Measurements from ENCODE around the gene MYO18B.

The MYO18B gene

GRCh38 chr22:25908212-25908611 is 166.2 kb downstream of the MYO18B start:
- DNase-seq, result no peak

GRCh38 chr22:25908755-25909154 is 166.8 kb downstream of the MYO18B start:
- no peak for DNase-seq

- DNase-seq, result no peak
Measured at GRCh38 chr22:25909614-25910387, 167.8 kb downstream of the MYO18B start.

GRCh38 chr22:25911243-25911972 is 169.4 kb downstream of the MYO18B start:
- DNase-seq, result no peak

GRCh38 chr22:25919452-25919851 is 177.5 kb downstream of the MYO18B start:
- no peak for DNase-seq

GRCh38 chr22:25922141-25922540 is 180.2 kb downstream of the MYO18B start:
- no peak for DNase-seq

DNA sequence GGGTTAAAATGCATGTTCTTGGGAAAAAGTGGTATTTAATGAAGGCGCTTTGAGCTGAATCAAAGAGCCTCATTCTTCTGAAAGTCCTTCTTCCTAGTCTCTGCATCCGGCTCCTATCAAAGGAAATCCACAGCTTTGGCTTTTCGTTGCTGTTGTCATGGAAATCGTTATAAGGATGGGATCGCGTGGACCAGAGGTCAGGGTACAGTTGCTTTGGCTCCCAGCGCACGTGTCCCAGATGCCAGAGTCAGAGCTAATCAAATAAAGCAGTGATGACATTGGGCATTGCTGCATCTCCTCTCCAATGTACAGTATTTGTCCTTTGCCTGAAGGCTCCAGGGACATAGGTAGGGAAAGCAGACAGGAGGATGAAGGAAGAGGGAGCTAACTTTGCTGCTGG is 181.9 kb downstream of the MYO18B start:
- DNase-seq, result no peak

DNA sequence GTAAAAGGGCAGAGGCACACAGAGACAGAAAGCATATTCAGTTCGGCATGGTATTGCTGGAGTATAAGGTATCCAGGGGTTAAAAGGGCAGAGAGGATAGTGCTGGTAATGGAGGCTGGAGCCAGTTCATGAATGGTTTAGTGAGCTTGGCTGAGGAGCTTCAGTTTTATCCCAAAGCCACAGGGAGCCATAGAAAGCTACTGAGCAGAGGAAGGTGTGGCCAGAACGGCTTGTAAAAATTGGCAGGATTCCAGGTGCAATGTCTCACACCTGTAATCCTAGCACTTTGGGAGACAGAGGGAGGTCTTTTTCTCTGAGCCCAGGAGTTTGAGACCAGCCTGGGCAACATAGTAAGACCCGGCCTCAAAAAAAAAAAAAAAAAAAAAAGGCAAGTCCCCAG is 186.1 kb downstream of the MYO18B start:
- no peak for DNase-seq

GRCh38 chr22:25929321-25929878 is 187.4 kb downstream of the MYO18B start:
- DNase-seq, result no peak

- DNase-seq, result no peak
Measured at GRCh38 chr22:25930083-25930482, 188.1 kb downstream of the MYO18B start.

DNA sequence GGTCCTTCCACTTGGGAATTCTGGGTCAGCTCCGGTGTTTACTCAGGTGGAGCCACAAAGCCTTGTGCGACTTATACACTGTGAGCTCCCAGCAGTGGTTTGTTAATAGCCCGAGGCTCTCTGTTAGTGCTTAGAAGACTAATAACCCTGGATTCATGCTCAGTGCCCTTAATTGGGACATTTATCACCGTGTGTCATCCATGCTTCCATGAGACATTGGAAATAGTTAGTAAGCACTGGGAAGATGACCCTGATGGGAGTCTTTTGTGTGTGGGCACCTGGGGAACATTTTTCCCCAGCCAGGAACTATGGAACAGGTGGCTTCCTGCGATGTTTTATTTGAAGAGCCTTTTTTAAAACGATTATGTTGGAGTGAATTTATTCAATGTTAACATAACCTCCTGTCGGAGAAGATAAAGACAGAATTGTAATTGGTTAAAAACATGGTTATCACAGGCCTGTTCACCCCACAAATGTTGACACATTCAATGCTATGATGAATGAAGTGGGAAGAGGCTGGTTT is 188.9 kb downstream of the MYO18B start:
- no peak for DNase-seq

DNA sequence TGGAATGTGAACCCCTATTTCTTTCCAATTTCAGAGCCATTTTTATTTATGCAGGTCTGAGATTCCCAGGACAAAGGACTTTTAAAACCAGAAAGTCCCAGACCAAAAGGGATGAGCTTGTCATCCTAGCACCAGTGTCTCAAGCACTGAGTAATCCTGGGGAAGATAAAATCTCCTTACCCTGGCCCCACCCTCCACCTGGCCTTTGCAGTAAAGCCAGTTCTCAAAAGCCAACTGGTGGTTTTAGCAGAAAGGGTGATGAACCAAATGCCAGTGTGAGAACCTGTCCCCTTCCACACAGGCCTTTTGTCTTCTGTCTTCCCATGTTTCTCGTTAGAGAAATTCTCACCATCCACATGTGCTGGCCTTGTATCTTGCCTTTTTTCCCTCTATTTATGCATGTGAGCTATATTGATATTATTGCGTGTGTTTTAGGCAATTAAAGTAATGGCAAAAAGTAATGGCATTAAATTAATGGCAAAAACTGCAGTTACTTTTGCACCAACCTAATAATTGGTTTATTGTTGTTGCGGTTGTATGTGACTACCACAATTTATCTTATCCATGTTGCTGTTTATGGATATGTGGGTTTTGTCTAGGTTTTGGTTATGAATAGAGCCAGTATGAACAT is 191.3 kb downstream of the MYO18B start:
- no peak for DNase-seq

- DNase-seq, result no peak
Measured at GRCh38 chr22:25935266-25936058, 193.5 kb downstream of the MYO18B start.

- DNase-seq, result no peak
Measured at GRCh38 chr22:25938151-25938550, 196.2 kb downstream of the MYO18B start.

- no peak for DNase-seq
Measured at GRCh38 chr22:25939384-25939783, 197.4 kb downstream of the MYO18B start.

DNA sequence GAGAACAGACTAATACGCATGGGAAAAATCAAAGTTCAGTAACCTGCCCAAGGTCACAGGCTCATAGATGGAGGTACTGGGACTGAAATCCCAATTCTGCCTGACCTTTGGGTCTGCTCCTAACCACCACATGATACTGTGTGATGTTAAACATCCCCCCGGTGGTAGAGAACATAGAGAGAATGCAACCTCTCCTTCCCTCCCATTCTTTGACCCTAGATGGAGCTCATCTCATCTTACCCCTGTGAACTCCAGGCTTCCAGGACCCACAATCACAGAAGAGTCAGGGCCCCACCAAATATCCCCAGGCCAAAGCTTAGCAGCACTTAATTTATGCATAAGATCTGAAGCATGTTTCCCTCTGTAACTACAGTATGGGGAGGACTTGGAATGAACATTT is 198.5 kb downstream of the MYO18B start:
- no peak for DNase-seq

DNA sequence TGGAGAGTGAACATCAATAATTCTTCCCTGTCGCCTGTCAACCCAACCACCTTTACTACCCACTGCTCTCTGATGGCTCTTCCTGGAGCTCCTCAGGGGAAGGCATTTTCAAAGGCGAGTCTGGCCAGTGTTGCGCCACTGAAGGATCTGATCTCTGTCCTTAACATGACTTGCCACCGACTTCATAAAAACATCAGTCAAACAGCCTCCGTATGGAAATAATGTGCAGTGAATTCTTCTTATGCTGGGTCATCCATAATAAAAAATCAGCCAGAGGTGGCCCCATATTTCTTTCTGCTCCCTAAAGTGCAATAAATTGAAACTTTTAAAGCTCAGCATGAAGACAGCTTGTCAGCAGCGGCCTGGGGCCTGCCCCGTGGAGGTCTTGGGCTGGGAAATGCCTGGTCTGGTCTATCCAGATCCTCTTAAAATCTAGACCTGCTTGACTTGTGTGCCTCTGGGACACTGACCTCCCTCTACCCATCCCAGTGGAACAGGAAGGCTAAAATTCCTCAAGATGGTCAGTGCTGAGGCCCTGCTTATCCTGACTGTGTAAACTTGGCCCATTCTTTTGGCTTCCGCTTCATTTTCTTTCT is 199.5 kb downstream of the MYO18B start:
- no peak for DNase-seq

GRCh38 chr22:25942115-25942855 is 200.3 kb downstream of the MYO18B start:
- DNase-seq, result no peak

GRCh38 chr22:25942856-25943411 is 200.9 kb downstream of the MYO18B start:
- DNase-seq, result peak; percentile 32 to 62

DNA sequence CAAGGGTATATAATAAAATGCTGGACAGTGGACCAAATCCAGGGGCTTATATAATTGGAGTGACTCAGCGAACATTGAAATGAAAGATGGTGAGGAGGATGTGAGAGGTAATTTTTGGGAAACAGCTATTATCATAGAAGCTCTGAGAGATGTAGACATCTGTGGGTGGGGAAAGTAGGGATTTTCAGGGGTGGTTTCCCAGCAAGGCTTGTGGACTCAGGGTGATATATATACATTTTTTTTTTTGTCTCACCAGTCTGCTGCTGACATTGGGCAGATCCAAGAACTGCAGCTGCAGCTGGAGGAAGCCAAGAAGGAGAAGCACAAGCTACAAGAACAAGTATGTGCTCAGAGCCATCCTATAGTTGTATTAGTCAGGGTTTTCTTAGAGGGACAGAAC is 208.1 kb downstream of the MYO18B start:
- peak in 1 of 2 donors; percentile 43 for DNase-seq

- DNase-seq, result no peak
Measured at GRCh38 chr22:25953276-25953675, 211.3 kb downstream of the MYO18B start.
